ENCODE results near the gene SUMO3.

DNA sequence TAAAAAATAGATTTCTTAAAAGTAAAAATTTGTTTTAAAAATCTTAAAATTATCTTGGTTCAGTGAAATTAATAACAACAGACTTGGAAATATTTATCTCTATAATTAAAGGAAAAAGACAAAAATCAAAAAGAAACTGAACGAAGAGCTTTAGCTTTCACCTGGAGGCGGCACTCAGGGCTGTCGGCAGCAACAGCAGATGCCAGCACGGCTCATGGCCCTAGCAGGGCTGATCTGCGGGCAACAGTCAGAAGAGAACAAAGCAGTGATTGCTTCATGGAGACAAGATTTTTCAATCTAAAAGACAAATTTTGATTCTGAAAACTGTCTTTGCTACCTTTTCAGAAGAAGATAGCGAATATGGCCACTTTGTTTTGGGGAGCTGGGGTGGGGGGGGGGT is 38.9 kb downstream of the SUMO3 start:
- TF ChIP-seq POLR2AphosphoS5 (IDR thresholded peaks at IDR 0.05; ENCODE audit: low read depth, low read length) (no peak), TAF1 (IDR thresholded peaks at IDR 0.05; ENCODE audit: borderline replicate concordance, low read depth, low read length) (no peak)
